Measurements from ENCODE around the gene TRPM5. TPM values are rescaled to one million over a fixed set of nuclear protein-coding genes. Genes with fewer than 3 reads are reported as not detected.

The TRPM5 gene
- total RNA-seq, 2 experiments from 2014 or later, result not detected

DNA sequence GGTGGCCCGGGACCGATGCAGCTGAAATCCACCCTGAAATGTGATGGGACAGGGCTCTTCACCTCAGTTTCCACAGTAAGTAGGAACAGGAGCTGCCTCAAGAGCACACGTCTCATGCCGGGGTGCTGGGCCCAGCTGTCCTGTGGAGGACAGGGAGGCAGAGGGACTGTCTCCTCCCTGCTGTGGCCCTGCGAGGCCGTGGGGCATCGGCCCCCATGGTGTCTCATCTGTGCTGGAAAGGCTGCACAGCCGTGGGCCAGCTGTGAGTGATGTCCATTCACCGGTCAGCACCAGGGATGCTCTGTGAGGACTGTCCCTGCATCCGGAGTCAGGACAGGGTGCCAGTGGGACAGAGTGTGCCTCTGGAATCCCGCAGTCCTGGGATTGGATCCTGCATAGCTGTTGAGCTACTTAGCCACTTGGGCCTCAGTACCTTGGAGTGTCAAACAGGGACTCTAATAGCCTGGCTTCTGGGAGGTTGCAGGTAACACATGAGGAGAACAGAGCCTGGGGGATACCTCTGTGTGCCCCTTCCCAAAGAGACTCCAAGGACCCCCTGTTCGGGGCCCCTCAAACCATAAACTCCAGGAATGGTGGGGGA is 16.5 kb downstream of the TRPM5 start:
- no peaks in the 10 kb centered on the region for H3K9me3 Mint-ChIP-seq
- POLR2A ChIA-PET, result interaction anchor here (0.8 to 1.3 kb wide), 2 partner anchors 78 to 106 kb away, joined by 4 read pairs; no protein-coding TSS in a partner anchor

DNA sequence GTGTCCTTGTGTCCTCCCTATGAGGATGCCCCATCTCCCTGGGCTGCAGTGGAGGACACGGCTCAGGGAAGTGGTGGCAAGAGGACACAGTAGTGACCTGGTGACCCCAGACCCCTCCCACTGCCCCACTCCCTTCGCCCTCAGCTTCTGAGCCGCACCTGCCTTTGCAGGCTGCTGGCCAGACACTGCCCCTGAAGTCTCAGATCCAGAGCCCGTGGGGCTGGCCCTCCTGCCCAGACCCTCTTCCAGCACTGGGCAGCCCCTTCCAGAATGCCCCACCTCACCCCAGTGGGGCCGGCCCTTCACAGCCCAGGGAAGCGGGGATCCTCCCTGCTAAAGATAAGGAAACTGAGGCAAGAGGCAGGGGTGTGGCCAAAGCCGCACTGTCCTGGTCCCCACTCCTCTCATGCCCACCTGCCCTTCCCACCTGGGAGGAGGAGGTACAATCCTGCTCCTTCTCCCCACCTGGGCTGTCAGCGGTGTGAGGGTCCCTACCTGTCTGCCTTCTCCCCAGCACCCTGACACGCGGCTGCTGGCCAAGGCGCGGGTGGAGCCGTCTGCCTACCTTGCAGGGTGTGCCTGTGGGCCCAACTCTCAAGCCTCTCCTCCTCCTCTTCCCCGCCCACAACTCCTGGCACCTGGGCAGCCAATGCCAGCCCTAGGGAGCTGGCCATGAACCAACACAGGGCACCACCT is 17.3 kb downstream of the TRPM5 start:
- Mint-ChIP-seq H3K9me3 (no peaks in the 10 kb centered on the region), H3K4me3 (no peak overlapping the region), H3K36me3 (ENCODE audit: low read depth) (no peaks in the 10 kb centered on the region), H3K27ac (no peak overlapping the region), H3K27me3 (no peaks in the 10 kb centered on the region), H3K4me1 (ENCODE audit: low read depth) (no peaks in the 10 kb centered on the region)
- ATAC-seq (no peak), DNase-seq (no peak)
- TF ChIP-seq, protein P1, sequence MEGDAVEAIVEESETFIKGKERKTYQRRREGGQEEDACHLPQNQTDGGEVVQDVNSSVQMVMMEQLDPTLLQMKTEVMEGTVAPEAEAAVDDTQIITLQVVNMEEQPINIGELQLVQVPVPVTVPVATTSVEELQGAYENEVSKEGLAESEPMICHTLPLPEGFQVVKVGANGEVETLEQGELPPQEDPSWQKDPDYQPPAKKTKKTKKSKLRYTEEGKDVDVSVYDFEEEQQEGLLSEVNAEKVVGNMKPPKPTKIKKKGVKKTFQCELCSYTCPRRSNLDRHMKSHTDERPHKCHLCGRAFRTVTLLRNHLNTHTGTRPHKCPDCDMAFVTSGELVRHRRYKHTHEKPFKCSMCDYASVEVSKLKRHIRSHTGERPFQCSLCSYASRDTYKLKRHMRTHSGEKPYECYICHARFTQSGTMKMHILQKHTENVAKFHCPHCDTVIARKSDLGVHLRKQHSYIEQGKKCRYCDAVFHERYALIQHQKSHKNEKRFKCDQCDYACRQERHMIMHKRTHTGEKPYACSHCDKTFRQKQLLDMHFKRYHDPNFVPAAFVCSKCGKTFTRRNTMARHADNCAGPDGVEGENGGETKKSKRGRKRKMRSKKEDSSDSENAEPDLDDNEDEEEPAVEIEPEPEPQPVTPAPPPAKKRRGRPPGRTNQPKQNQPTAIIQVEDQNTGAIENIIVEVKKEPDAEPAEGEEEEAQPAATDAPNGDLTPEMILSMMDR (IDR thresholded peaks at IDR 0.05), result no peak
- CTCF ChIA-PET, result interaction anchor here (0.8 to 10.3 kb wide), 6 partner anchors 107 to 465 kb away, joined by 3 to 381 read pairs (median 6); partner anchors contain the start of genes C11orf21 and TSPAN32
- POLR2A ChIA-PET, result interaction anchor here (0.8 to 1.3 kb wide), 2 partner anchors 79 to 106 kb away, joined by 4 read pairs; no protein-coding TSS in a partner anchor
- intact Hi-C loops (cut with micrococcal nuclease), result loop anchor here (5.0 kb wide), 1 partner anchor 460 kb away; the partner anchor contains the start of gene CDKN1C

More for the DNA sequence above, 16.5 kb downstream of the TRPM5 start:
- Mint-ChIP-seq H3K4me1 (ENCODE audit: low read depth) (no peaks in the 10 kb centered on the region), H3K27ac (no peak overlapping the region), H3K36me3 (ENCODE audit: low read depth) (no peaks in the 10 kb centered on the region), H3K4me3 (no peak overlapping the region), H3K27me3 (no peaks in the 10 kb centered on the region)
- no peak for ATAC-seq
- TF ChIP-seq, protein P1 (IDR thresholded peaks at IDR 0.05), result no peak
- CTCF ChIA-PET, result interaction anchor here (0.8 to 10.3 kb wide), 4 partner anchors 107 to 465 kb away, joined by 3 to 182 read pairs (median 6); no protein-coding TSS in a partner anchor
- intact Hi-C loops (cut with micrococcal nuclease), result loop anchor here (1.0 to 5.0 kb wide), 2 partner anchors 103 to 459 kb away; partner anchors contain the start of gene CDKN1C
- DNase-seq, result no peak

DNA sequence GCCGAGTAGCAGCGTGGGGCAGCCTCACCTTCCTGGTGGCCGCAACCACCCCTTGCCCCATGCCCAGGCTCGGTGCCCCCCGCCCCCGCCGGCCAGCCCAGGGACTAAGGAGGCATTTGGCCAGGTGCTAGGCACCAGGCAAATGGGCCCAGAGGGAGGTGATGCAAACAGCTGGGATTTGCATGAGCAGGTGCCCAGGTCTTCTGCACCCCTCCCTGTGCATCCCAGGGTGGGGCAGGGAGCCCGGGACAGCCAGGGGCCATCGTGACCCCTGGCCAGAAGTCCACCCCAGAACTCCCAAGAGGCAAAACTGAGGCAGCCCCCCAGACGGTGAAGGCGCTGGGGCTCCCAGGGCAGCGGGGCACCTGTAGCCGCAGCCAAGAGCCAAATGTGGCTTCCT is 18.1 kb downstream of the TRPM5 start:
- ATAC-seq (no peak), DNase-seq (no peak)
- ChIA-PET POLR2A (no interaction called here), CTCF (interaction anchor here (1.3 to 10.3 kb wide), 3 partner anchors 108 to 240 kb away, joined by 3 to 381 read pairs (median 182); partner anchors contain the start of genes C11orf21 and TSPAN32)
- intact Hi-C loops (cut with micrococcal nuclease), result loop anchor here (5.0 kb wide), 1 partner anchor 461 kb away; the partner anchor contains the start of gene CDKN1C
- H3K36me3 Mint-ChIP-seq (ENCODE audit: low read depth), result no peaks in the 10 kb centered on the region
- H3K27ac Mint-ChIP-seq, result no peak overlapping the region
- TF ChIP-seq, protein P1 (IDR thresholded peaks at IDR 0.05), result no peak
- no peaks in the 10 kb centered on the region for H3K9me3 Mint-ChIP-seq
- no peaks in the 10 kb centered on the region for H3K27me3 Mint-ChIP-seq
- no peaks in the 10 kb centered on the region for H3K4me1 Mint-ChIP-seq (ENCODE audit: low read depth)
- H3K4me3 Mint-ChIP-seq, result no peak overlapping the region

DNA sequence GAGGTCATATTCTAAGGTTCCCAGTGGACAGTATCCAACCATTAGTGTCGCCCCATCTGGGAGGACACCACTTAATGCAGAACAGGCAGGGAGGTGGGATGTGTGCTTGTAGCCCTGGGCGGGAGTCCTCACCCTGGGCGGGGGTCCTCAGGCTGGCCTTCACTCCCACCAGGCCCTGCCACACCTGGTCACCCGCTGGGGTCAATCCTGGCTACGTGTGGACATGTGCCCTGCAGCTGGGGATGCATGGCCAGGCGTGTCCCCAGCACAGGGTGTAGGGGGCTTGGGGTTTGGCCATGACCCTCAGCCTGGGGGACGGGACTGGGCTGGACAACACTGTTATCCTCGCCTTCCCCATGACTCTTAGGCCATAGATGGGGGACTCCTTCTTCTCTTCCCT is 18.8 kb downstream of the TRPM5 start:
- DNase-seq (no peak), ATAC-seq (no peak)
- Mint-ChIP-seq H3K27ac (no peak overlapping the region), H3K27me3 (no peaks in the 10 kb centered on the region), H3K4me1 (ENCODE audit: low read depth) (no peaks in the 10 kb centered on the region), H3K4me3 (no peak overlapping the region), H3K9me3 (no peaks in the 10 kb centered on the region), H3K36me3 (ENCODE audit: low read depth) (no peaks in the 10 kb centered on the region)
- intact Hi-C loops (cut with micrococcal nuclease), result loop anchor here (5.0 kb wide), 1 partner anchor 462 kb away; the partner anchor contains the start of gene CDKN1C
- CTCF ChIA-PET, result interaction anchor here (1.3 to 10.3 kb wide), 3 partner anchors 109 to 239 kb away, joined by 3 to 381 read pairs (median 182); partner anchors contain the start of genes C11orf21 and TSPAN32
- POLR2A ChIA-PET, result no interaction called here
- TF ChIP-seq, protein P1 (IDR thresholded peaks at IDR 0.05), result no peak

All from activated CD8-positive, alpha-beta T cell treated with anti-CD3 and anti-CD28 coated beads for 36 hours (primary cell).